ENCODE data around the gene SURF1.
A peak's percentile ranks its signal among the peaks of the same experiment; 100 is the strongest.

GRCh38 chr9:133351908-133352634, 4.2 kb downstream of the SURF1 start:
- TF ChIP-seq CTCF (IDR thresholded peaks at IDR 0.05) (peak in 2 of 3 experiments; percentile 13 to 43), EP300 (IDR thresholded peaks at IDR 0.05) (no peak), POLR2A (IDR thresholded peaks at IDR 0.05; ENCODE audit: low read depth) (no peak), POLR2AphosphoS5 (IDR thresholded peaks at IDR 0.05) (no peak)

All from esophagus muscularis mucosa (tissue), 4 donors.